Measurements from ENCODE around the gene REEP2.

- TF ChIP-seq, protein P1, sequence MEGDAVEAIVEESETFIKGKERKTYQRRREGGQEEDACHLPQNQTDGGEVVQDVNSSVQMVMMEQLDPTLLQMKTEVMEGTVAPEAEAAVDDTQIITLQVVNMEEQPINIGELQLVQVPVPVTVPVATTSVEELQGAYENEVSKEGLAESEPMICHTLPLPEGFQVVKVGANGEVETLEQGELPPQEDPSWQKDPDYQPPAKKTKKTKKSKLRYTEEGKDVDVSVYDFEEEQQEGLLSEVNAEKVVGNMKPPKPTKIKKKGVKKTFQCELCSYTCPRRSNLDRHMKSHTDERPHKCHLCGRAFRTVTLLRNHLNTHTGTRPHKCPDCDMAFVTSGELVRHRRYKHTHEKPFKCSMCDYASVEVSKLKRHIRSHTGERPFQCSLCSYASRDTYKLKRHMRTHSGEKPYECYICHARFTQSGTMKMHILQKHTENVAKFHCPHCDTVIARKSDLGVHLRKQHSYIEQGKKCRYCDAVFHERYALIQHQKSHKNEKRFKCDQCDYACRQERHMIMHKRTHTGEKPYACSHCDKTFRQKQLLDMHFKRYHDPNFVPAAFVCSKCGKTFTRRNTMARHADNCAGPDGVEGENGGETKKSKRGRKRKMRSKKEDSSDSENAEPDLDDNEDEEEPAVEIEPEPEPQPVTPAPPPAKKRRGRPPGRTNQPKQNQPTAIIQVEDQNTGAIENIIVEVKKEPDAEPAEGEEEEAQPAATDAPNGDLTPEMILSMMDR (IDR thresholded peaks at IDR 0.05) = no peak
- TF ChIP-seq POLR2A (IDR thresholded peaks at IDR 0.05) = no peak
Measured at GRCh38 chr5:138461343-138462125, 22.7 kb downstream of the REEP2 start.

Data from thyroid gland (tissue), 4 donors.